ENCODE measurements around the gene APEH.
"Not testable (repeated sequence)": the region's sequence is repeated elsewhere in the genome, so short reads cannot be mapped to it uniquely, and the experiment has no call there.

APEH gene

GRCh38 chr3:49690856-49691255, 16.7 kb downstream of the APEH start:
- DNase-seq (ENCODE audit: low spot score): not testable (repeated sequence)

GRCh38 chr3:49691481-49691880, 17.3 kb downstream of the APEH start:
- DNase-seq (ENCODE audit: low spot score): not testable (repeated sequence)

GRCh38 chr3:49694409-49695070, 20.4 kb downstream of the APEH start:
- not testable (repeated sequence) for DNase-seq (ENCODE audit: low spot score)

- not testable (repeated sequence) for DNase-seq (ENCODE audit: low spot score)
Observed at GRCh38 chr3:49695350-49696015, 21.3 kb downstream of the APEH start.

- no peak for DNase-seq (ENCODE audit: low spot score)
Observed at GRCh38 chr3:49699281-49699979, 25.3 kb downstream of the APEH start.

- no peak for DNase-seq (ENCODE audit: low spot score)
Observed at GRCh38 chr3:49700014-49700413, 25.9 kb downstream of the APEH start.

GRCh38 chr3:49700453-49701128, 26.4 kb downstream of the APEH start:
- DNase-seq (ENCODE audit: low spot score): peak; percentile 62

GRCh38 chr3:49701388-49702077, 27.4 kb downstream of the APEH start:
- peak; percentile 81 for DNase-seq (ENCODE audit: low spot score)

- no peak for DNase-seq (ENCODE audit: low spot score)
Observed at GRCh38 chr3:49702672-49703071, 28.5 kb downstream of the APEH start.

- peak; percentile 94 for DNase-seq (ENCODE audit: low spot score)
Observed at GRCh38 chr3:49703443-49703927, 29.3 kb downstream of the APEH start.

- no peak for DNase-seq (ENCODE audit: low spot score)
Observed at GRCh38 chr3:49703956-49704355, 29.8 kb downstream of the APEH start.

- DNase-seq (ENCODE audit: low spot score): no peak
Observed at GRCh38 chr3:49704629-49705028, 30.5 kb downstream of the APEH start.

GRCh38 chr3:49705390-49705960, 31.3 kb downstream of the APEH start:
- DNase-seq (ENCODE audit: low spot score): no peak

GRCh38 chr3:49706456-49707112, 32.4 kb downstream of the APEH start:
- DNase-seq (ENCODE audit: low spot score): no peak

- DNase-seq (ENCODE audit: low spot score): no peak
Observed at GRCh38 chr3:49707113-49707480, 32.9 kb downstream of the APEH start.

GRCh38 chr3:49709852-49710251, 35.7 kb downstream of the APEH start:
- DNase-seq (ENCODE audit: low spot score): no peak

- no peak for DNase-seq (ENCODE audit: low spot score)
Observed at GRCh38 chr3:49711489-49711888, 37.3 kb downstream of the APEH start.

GRCh38 chr3:49712166-49712565, 38.0 kb downstream of the APEH start:
- no peak for DNase-seq (ENCODE audit: low spot score)

GRCh38 chr3:49712631-49713317, 38.6 kb downstream of the APEH start:
- no peak for DNase-seq (ENCODE audit: low spot score)

GRCh38 chr3:49713336-49714105, 39.4 kb downstream of the APEH start:
- no peak for DNase-seq (ENCODE audit: low spot score)

Data from iPS-NIHi11 (cell line).